GM19372 (cell line): Measurements from ENCODE around the gene SH2D1B.

Source experiments
- ATAC-seq: cut with Tn5 transposase; IDR thresholded peaks from one replicate; pipeline ENCODE4 v1.9.1; 2021; ENCODE audit warnings: mild to moderate bottlenecking, low read depth, moderate library complexity; ENCODE audit not compliant: unreplicated experiment

SH2D1B gene

DNA sequence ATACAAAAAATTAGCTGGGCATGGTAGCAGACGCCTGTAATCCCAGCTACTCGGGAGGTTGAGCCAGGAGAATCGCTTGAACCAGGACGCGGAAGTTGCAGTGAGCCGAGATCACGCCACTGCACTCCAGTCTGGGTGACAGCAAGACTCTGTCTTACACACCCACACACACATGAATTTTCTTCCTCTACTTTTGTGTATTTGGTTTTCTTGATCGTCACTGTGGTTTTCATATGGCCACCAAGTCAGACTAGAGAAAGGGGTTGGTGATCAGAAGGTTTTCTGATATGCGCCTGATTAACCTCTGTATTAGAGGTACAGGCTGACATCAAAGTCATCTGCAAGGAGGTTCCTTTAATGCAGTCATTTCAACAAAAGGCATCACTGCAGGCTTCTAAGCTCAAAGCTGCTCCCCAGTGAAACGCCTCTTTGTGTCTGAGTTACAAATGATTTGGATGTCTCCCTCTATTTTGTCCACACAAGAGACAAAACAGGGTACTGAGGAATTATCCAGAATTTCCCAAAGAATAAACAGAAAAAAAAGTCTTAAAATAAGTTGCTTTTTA, 11.1 kb downstream of the SH2D1B start:
- ATAC-seq, result no peak

DNA sequence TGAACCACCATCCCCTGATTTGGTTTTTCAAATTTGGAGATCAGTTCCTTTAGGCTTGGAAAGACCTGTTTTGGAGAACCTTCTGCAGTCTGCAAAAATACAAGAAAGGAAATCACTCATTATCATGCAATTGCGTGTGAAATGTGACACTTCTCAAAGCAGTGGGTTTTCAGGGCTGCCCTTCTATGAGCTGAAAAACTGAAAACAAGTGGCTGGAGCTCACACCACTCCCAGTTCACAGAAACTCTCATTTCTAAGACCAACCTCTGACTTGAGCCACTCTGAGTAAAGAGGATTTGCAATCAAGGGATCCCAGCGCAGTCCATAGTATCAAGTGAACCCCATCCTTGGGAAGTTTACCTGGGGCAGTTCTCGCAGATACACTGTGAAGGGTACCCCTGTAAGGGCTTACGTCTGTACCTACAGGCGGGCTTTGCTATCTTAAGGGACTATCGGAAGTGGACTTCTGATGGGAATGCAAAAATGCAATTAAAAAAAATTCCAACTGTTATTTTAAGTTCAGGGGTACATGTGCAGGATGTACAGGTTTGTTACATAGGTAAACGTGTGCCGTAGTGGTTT, 12.8 kb downstream of the SH2D1B start:
- no peak for ATAC-seq

DNA sequence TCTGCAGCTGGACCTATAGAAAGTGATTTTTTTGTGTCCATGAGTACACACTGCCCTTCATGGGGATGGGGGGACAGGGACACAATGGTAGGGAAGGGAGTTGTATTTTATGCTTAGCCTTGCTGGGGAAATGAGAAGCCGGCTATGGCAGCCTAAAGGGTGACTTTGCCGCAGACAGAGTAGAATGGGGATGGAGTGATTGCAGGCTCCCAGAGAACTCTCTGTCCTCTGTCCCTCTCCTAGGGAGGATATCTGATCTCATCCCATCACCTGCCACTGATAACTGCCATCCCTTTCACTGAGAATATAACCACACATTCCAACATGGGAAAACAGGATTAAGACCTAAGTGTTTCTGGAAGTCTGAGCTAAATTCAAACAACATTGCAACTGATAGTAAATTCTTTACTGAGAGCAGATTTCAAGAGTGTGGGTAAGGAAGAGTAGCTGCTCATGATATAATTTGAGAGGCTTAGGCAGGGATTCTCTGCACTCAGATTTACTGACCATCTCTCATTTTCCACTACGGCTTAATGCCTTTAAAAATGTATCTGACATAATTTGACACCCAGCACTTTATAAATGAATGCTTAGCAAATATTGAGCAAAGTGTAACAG, 13.9 kb downstream of the SH2D1B start:
- no peak for ATAC-seq

DNA sequence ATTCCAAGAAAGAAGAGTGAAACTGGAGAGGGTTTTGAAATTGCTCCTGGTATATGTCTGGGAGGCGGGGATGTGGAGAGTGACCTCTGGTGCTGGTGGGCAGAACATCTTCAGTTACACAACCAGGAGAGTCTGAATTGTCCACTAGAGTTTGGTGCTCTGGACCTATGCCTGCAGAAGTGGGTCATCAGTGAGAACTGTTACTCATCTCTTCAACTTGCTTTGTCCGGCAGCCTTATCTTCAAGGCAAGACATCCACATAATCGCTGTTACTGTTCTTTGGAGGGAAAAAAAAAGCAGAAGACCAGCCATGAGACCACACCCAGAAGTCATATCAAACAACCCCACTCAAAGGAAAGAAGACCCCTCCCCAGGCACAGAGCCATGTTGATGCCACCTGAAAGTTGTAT, 14.9 kb downstream of the SH2D1B start:
- no peak for ATAC-seq

DNA sequence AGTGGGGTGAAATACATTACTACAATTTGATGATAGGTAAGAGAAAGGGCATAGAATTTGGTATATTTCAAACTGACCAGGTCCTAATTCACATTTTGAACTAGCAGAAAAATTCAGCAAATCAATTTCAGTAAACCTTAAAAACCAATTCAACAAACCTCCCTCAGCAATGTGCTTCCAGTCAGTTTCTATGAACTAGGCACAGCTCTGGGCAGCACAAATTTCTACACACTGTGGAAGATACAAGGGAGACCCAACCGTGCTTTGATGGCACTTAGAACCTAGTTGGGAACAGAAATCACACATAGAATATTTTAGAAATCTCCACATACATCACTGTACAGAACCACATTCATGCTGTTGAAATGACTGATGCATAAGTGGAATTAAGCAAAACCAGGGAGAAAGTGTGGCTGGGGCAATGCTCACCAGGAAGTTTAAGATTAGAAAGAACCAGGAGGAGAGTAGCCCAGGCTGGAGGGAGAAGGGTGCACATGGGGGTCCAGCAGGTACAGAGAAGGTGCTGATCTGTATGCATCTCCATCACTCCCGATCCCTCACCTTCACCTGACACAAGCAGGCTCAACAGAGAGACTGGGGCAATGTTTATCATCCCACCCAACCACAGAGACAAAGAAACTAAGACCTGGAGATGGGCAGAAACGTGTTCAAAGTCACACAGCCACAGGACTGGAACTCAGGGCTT, 15.6 kb downstream of the SH2D1B start:
- ATAC-seq, result no peak

DNA sequence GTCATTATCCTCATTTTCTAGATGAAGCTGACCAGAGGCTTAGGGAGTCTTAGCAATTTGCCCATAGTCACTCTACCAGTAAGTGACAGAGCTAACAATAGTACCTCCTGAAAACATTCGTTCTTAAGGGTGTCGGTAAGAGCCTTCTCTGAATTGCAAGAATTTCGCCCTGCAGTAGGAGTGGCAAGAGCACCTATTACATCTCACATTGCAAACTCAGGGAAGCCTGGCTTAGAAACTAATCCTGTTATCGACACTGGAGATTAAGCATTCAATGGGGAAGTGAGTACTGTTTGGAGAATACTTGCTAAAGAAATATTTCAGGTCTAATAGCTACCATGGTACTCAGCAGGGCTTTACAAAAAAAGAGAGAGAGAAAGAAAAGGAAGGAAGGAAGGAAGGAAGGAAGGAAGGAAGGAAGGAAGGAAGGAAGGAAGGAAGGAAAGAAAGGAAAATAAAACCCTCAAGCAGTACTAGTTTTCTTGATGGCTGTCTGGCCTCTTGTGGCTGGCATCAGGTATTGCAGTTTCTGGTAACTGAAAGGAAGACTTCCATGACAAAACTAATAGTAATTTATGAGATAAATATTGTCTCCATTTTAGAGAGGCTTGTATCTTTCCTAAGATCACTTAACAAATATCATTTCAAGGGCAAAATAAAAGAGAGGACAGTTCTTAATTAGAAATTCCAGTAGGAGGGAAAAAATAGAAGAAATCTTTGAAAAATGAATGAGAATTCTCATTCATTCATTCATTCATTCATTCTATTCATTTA, 20.0 kb downstream of the SH2D1B start:
- ATAC-seq, result no peak

DNA sequence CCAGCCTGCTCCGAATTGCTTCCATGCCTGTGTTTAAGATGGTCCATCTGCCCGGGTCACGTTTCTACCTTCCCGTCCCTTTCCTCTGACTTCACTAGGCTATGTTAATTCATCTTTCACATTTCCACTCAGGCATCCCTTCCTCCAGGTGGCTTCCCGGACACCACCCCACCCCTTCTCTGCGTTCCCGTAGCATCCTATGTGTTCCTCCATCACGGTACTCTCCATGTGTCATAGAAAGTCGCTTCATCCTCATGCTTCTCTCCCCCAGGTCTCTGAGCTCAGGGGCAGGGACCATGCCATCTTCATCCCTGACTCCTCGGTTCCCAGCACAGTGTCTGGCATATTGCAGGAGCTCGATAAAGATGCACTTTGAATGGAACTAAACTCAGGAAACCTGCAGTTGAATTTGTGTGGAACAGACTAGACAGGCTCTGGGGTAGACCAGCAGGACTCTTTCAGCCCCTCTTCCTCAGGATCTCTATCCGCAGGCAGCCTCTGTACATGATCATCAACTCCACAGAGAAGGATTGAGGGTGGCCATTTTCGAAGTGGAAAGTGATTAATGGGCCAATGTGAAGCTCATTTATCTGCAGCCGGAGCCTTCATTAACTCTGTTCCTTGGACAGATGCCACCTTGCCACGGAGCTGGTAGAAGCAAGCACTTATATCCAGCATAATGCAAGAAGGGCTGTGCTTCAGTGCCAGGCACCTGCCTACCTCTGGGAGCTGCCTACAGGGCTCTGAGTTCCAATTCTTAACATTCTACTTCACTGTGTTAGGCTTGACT, 21.3 kb downstream of the SH2D1B start:
- ATAC-seq, result no peak

DNA sequence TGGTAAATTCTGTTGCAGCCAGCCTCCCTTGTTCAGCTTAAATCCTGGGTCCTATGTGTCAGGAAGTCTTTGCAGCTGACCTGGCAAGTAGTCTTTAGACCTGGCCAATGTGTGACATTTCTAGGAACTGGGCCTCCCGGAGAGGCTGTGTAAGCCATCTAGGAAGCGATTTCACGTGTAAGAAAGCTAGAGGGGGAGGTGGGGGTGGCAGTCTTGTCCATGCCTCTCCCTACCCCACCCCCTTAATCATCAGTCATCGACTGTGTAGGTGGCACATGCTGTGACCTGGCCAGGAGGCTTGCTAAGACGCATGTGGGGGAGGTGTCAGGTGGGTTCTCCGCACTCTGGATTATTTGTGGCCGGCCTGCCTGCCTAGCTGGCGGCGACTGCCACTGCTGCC, 22.0 kb downstream of the SH2D1B start:
- no peak for ATAC-seq

DNA sequence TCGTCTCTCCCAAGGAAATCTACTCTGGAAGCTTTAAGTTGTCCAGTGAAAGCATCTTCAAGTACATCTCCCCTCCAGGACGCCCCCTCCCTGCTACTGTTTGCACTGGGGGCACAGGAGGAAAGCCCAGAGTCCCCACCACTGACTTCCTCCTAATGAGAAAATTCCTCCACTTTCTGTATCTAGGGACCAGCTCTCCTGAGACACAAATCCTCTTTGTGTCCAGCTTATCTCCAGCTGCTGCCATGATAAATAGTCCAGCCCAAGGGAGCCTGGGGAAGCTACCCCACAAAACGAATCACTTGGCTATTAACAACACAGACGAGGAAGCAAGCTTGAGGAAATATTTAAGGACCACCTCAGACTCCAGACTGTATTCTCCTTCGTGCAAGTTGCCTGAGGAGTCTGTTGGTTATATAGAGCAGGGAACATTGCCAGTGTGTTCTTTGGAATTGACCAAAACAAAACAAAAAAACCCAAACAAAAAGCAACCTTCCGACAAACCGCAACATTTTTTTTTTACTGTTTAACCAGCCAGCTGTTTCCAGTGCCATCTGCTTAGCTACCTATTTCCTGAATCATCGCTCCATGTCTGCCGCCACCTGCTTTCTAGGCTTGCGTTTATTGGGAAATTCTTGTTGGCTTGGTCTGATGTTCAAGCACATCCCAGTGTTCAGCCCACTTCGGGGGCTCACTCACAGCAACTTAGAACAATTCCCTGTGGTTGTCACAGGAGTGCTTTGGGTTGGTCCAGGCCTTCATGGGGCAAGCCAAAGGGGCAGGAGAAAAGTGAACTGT, 22.7 kb downstream of the SH2D1B start:
- ATAC-seq, result no peak

DNA sequence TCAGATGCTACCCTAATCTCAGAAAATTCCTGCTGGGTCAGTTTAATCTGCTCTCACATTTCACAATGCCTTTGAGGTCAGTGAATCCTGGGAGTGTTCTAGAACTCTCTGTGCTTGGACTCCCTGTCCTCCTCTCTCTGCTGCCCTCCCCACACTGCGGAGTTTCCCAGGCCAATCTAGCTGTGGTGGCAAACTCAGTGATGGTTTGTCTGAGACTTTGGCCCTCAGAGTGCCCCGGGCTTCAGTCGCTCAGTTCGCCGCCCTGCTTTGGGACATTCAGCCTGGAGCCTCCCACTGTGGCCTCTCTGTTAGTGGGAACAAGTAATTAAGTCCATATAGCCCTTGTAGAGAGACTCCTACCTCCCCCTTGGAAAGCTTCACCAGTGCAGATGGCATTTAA, 23.3 kb downstream of the SH2D1B start:
- no peak for ATAC-seq

DNA sequence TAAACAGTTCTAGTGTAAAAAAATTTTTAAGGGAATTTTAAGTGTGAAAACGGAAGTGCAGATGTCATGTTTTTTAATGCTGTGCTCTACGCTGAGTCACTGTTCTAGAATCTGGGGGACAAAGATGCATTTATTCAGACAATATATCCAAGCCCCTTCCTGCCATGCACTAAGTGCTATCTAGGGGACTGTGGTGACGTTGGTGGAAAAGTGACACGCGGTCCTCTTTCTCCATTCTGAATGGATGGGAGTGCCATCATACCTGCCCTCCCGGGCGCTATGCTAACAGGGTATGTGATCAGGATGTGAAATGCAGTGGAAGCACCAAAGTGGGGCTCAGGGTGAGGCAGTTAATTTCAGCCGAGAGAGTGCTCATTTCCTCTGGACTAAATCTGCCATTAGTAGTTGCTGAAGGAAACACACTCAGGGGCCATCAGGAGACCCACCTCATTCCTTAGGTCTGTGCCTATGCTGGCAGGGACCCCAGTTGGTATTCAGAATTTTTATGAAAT, 23.8 kb downstream of the SH2D1B start:
- ATAC-seq, result no peak

DNA sequence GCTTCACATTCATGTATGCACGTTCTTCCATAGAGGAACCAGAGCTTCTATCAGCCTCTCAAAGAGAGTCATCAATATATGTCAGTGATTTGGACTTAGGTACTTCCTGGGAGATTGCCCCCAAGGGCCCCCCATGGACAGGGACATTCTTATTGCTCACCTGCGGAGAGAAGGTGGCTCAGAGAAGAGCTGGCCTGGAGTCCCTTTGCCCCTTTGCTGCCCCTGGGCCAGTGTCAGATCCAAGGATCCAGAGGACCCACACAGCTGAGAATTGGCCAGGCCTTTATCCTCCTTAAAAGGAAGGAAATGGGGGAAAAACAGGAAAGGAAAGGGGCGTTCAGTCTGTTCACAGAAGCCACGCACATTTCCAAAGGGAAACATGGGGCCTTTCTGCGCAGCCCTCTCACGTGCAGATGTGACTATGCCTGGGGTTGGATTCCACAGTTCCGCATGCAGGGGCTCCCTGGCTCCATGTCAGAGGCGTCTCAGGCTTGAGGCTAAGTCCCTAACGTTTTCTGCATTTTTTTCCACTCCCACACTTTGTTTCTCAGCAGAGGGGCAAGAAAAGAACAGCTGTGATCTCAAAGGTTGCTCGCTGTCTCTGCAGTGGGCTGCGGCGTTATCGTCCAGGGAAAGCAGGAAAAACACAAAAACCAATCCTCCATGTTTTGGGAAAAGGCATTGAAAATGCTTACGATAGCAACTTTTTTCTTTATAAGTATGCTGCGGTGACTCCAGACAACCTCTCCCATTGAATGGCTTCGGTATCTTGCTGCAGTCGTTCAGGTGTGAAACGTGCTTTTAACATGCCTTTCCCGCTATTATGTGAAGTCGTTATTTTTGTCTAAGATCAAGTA, 24.5 kb downstream of the SH2D1B start:
- no peak for ATAC-seq

DNA sequence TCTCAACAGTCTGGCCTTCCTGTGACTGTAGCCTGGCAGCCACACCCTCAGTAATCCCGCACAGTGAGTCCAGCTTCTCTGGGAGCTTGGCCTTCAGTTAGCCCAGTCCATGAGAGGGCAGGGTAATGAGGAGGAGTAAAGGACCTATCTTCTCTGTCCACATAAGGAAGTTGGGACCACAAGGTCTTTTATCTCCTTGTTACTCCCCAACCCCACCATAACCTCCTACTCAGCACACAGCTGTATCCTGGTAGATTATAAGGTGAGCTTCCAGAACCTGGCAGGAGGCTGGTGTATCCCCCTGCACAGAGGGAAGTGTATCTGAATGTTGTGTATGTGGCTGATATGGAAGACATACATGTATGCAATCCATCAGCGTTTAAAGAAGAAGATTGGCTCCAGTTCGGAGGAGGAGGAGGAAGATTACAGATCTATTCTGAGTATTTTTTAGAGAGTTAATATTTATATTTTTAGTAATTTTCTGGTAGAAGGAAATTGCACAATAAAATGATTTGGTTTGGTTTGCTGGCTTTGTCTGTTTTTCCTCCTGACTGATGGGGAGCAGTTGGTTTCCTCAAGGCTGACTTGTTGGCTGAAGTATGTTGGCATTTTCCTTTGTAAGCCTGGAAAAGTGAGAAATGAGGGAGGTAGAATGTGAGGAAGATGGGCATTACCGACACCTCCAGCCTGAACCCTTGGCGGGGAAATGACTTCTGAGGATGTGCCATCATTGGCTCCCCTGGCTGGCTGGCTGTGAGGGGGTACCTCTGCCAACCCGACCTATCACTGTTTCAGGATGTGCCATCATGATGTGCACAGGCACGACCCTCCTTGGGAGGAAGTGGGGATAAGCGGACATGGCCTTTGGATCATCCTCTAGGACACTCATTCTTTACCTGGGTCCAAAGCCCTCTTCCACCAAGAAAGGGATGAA, 25.4 kb downstream of the SH2D1B start:
- no peak for ATAC-seq

DNA sequence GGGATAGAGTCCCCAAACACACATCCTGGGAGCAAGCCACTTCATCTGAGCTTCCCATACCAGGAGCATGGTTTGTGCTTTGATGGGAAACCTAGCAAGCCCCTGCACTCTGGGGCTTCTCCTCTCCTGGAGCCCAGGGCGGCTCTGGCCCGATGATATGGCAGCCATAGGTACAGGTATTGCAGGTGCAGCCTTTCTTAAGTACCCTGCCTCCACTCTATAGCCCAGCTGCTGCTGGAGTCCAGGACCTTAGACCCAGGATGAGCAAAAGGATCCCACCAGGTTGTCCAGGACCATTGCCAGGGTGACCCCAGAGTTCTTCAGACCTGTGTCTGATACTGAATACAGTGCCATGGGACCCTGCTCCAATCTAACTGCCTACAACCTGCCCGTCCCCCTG, 26.2 kb downstream of the SH2D1B start:
- ATAC-seq, result no peak

DNA sequence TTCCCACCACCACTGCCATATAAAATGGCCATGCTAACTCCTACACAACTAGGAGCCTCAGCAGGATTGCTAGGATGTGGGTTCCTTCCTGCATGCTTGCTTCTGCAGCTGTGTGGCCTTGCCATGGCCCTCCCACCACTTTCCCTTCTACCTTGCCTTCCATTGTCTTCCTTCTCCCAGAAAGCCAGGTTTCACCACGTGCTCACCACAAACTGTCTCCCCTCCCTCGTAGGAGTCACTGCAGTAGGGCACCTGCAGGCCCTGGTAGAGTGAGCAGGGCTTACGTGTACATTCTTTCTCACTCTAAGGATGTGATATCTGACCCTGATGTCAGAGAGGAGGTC, 26.7 kb downstream of the SH2D1B start:
- no peak for ATAC-seq

DNA sequence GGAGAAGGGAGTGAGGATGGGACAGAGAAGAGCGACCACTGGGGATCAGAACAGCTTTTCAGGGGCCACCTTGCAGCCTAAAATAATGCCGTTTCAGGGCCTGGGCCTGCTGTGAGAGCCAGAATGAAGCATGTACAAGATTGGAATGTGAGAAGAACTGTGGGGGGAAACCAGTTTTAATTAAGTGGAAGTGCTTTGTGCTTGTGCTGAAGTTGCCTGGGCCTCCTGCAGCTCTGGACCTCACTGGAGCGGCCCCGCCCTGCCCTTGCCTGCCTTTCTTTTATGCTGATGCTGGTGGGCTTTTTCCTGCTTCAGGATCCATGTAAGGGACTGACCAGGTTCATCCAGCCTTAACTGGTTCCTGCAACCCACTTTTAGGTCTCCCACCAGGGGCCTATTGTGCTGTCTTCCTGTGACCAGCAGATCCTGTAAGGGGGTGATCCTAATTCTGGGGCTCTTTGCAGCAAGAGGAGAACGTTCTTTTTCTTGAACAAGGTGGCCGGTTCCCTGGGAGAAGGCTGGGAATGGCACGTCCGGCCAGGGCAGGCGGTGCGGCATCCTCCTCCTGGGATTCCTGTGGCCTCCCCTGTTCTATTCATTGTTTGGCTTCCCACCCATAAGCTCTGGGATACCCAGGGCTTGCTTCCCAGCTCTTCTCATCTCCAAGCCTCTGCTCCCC, 27.2 kb downstream of the SH2D1B start:
- no peak for ATAC-seq

DNA sequence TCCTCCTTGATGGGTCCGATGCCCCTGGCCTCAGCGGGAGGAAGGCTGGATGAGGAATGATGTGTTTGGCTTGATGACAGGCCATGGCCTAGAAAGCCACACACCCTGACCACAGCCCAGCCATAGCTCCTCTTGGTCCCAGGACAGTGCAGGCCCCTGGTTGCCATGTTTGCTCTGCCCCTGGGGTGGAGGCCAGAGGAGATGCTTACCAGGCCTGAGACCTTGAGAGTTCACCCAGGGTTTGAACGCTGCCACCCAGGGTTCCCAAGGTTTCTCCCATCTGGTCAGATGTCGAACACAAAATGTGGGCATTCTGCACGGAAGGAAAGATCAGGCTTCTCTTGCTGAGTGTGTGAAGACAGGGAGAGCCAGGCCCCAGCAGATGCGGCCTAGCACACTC, 27.8 kb downstream of the SH2D1B start:
- no peak for ATAC-seq
